ENCODE data around the gene SYT8.
"Not testable (repeated sequence)": the region's sequence is repeated elsewhere in the genome, so short reads cannot be mapped to it uniquely, and the experiment has no call there.

DNA sequence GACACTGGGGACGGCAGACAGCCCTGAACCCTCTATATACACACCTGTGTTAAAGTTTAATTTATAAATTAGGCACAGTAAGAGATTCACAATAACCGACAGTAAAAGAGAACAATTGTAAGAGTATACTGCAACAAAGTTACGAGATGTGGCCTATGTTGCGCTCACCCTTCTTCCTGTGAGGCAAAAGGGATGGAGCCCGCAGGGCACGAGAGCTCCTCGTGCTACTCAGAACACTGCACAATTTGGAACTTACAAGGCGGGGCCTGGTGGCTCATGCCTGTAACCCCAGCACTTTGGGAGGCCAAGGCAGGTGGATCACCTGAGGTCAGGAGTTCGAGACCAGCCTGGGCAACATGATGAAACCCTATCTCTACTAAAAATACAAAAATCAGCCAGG, 21.4 kb upstream of the SYT8 start:
- TF ChIP-seq, protein P1, sequence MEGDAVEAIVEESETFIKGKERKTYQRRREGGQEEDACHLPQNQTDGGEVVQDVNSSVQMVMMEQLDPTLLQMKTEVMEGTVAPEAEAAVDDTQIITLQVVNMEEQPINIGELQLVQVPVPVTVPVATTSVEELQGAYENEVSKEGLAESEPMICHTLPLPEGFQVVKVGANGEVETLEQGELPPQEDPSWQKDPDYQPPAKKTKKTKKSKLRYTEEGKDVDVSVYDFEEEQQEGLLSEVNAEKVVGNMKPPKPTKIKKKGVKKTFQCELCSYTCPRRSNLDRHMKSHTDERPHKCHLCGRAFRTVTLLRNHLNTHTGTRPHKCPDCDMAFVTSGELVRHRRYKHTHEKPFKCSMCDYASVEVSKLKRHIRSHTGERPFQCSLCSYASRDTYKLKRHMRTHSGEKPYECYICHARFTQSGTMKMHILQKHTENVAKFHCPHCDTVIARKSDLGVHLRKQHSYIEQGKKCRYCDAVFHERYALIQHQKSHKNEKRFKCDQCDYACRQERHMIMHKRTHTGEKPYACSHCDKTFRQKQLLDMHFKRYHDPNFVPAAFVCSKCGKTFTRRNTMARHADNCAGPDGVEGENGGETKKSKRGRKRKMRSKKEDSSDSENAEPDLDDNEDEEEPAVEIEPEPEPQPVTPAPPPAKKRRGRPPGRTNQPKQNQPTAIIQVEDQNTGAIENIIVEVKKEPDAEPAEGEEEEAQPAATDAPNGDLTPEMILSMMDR (IDR thresholded peaks at IDR 0.05) = not testable (repeated sequence)
- TF ChIP-seq POLR2A (IDR thresholded peaks at IDR 0.05; ENCODE audit: low read depth); EP300 (IDR thresholded peaks at IDR 0.05); POLR2AphosphoS5 (IDR thresholded peaks at IDR 0.05): not testable (repeated sequence)
